Measurements from ENCODE around the gene PRKCQ.

The PRKCQ gene

DNA sequence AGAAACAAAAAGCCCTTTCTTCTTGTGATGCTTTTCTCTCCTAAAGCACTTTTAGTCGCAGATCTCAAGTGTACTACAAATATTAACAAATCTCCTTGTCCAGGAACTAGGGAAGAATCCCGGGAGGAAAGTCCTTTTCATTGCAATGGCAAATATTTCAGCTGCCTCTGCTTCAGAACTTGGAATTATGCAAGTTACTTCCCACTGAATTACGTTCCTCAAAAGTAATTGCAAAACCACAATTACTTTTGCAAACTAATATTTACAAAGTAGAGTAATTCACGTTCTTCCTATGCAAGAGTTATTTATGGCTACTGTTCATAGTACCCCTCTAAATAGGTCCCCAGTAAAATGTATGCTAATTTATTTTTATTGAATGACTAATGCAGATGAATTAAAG is 14.5 kb downstream of the PRKCQ start:
- no peak for DNase-seq

DNA sequence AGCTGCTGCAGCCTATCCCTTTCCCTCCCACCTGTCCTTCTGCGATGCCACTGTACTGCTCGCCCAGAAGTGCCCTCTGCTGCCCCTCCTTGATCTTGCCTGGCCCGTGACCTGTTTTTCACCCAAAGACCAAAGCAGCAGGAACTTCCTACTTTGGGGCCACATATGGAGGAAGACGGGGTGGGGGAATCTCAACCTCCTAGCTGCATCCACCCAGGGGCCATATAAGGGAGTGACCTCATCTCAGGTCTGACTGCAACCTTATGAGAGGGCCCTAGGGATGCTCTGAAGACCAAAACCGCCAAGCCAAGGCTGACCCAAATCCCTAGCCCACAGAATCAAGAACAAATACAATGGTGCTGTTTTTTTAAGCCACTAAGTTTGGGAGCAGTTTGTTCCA is 15.7 kb downstream of the PRKCQ start:
- DNase-seq, result no peak

GRCh38 chr10:6563731-6564130 is 16.3 kb downstream of the PRKCQ start:
- no peak for DNase-seq

GRCh38 chr10:6563075-6563474 is 17.0 kb downstream of the PRKCQ start:
- no peak for DNase-seq

GRCh38 chr10:6562221-6562620 is 17.9 kb downstream of the PRKCQ start:
- DNase-seq, result no peak

DNA sequence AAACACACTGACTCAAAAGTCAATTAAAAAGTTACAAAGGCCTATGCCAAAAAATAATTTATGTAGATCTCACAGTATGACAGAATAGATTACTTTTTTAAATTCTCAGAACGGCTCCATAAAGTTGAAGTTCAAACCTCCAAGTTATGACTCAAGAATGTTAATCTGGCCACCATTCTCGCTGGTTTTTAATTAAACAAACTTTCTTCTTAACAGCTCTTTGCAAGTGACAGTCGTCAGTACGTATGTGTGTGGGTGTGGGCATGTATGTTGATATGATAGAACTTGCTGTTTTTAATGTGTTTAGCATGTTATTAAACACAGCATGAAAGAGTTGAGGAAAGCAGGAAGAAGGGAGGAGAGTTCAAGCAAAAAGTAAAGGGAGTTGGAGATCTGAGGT is 18.5 kb downstream of the PRKCQ start:
- DNase-seq, result no peak

DNA sequence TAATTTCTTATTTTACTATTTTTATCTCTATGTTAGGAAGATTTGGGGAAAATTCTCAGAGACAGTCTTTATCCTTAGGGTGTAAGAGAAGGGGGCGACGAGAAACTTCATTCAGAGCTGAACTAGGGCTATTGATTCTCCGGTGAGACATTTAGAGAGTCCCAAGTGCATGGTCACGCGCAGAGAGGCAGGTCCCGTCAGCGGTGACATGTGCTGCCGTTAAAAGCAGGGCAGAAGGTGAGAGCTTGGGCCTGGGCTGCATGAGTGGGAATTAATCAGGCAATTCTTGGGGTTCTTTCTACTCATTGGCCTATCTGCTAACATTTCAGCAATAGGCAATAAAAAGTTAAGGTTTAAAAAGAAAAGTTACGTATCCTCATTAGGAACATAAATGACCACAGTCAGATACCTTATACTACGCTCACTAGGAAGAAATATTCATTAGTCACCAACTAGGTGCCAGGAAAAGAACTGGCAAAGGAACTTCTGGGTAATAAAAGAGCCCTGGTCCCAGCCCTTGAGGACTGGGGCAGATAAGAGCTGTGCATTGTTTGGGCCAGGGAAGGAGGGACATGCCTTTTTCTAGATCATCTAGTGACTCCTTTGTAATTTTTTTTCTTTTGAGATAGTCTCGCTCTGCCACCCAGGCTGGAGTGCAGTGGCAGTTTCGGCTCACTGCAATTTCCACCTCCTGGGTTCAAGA is 21.2 kb downstream of the PRKCQ start:
- DNase-seq, result no peak

DNA sequence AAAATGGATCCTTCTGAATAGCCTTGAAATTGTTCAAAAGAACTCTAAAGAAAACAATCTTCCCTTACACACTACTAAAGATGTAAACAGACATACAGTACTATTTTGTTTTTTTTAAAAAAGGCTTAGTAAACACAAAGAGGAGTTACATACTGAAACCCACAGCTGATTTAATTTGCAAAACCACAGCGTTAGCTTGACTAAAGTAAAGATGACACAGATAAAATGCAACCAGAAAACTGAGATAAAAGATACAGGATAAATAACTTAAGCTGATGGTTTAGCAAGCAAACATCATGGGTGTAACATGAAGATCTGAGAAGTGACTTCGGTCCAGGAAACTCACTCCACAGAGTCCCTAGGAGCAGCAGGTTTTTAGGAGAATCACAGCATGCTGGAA is 21.8 kb downstream of the PRKCQ start:
- DNase-seq, result no peak

DNA sequence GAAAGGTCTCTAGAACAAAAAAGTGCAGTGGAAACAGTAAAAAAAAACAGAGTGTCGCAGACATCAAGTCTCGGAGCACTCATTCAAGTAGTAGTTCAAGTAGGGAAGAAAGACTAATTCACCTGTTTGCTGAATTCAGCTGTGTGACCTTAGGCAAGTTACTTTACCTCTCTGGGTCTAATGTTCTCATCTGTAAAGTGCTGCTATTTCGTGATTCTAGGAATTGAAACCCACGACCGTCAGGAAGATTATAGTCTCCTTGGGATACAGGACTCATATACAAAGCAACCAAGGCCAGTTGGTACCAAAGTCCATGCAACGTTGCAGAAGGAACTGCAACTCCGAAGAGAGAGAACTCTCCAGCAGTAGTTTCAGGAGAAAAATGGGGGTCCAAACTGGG is 26.1 kb downstream of the PRKCQ start:
- DNase-seq, result no peak

GRCh38 chr10:6543431-6544005 is 36.6 kb downstream of the PRKCQ start:
- no peak for DNase-seq

DNA sequence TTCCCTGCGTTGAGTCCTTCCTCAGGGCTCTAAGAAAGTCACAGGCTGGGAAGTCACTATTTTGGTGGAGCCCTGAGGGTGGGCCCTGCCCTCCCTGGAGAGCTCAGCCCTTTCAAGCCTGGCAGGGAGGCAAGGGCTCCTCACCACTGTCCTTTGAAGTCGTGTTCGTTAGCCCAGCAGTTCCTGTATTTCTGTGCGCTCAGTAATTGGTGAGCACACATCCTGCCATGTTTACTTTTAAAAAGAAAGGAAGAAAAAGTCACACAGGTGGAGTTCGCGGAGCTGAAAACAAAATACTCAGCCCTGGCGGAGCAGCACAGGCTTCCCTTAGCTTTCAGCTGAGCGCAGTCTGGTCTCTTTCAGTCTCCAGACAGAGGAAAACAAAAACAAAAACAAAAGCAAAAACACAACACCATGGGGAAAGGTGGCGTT is 37.1 kb downstream of the PRKCQ start:
- no peak for DNase-seq

DNA sequence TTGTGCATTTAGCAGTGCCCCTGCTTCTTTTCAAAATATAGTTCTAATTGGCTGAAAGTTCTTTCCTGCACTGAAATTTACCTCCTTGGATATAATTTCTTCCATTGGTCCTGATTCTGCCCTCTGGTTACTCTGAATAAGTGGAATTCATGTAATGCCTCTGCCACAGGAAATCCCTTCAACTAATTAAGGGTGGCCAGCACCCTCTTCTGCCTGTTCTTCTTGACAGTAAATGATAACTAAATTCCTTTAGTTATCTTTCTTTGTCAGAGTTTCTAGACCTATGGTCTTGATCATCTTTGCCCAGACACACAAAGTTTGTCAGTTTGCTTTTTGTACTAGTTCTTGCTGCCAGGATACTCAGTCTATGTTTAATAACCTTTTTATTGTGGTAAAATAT is 40.2 kb downstream of the PRKCQ start:
- no peak for DNase-seq

DNA sequence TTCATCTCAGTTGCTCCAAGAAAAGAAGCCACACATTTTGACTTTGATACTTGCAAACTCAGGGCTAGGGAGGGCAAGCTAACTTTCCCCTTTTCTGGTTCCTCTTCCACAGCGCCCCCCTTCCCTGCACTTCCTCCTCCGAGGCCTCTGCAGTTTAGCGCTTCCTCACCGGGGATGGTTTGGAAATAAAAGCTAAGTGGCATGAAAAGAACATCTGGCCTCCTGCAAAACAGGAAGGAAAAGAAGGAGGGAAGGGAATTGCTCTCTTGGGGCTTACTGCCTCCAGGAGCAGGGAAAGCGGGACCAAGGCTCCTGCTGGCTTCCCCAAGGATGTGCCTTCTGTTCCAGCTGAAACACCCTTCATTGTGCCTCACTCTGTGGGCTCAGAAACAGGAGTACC is 42.3 kb downstream of the PRKCQ start:
- DNase-seq, result no peak

DNA sequence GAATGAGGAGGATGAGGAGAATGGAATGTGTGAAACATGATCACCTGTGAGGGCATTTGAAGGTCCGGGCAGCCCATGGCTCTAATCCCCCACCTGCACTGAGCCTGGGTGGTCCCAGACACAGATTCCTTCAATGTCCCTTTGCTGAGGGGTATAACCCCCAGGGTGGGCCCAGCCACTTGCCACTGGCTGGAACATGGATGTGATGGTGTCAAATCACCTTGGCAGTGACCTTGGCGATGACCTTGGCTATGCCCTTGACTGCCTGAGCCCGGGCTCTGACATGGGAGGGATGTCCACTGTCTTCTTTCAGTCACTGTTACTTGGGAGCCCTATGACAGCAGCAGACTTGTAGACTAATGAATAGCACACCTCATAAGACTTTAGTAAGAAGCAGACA is 44.0 kb downstream of the PRKCQ start:
- DNase-seq, result no peak

DNA sequence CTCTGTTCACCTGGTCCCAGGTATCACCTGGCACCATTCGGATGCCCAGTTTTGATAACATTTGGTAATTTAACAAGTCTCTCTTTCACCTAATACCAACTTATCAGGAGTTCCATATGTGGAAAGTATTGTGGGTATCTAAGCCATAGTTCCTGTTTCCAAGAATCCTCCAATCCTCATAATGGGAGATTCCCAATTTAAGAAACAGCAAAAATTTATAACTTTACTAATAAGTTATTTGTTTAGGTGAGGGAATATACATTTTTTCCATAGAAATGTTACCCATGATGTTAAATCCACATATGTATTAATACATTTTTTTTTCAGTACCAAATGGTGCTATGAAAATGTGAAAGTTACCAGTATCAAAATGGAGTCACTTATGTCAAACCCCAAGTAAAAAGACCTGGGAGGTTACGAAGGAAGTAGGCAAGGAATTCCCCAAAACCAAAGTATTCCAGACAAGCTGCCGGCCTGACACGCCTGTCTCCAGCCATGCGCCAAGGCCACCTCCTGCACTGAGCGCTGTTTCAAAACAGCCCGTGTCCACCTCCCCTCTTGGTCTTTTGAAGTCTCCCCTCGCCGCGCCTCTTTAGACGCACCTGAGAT is 44.8 kb downstream of the PRKCQ start:
- DNase-seq, result no peak

- DNase-seq, result no peak
Observed at GRCh38 chr10:6532321-6532720, 47.8 kb downstream of the PRKCQ start.

- DNase-seq, result no peak
Observed at GRCh38 chr10:6530966-6531365, 49.1 kb downstream of the PRKCQ start.

- no peak for DNase-seq
Observed at GRCh38 chr10:6530211-6530840, 49.8 kb downstream of the PRKCQ start.

DNA sequence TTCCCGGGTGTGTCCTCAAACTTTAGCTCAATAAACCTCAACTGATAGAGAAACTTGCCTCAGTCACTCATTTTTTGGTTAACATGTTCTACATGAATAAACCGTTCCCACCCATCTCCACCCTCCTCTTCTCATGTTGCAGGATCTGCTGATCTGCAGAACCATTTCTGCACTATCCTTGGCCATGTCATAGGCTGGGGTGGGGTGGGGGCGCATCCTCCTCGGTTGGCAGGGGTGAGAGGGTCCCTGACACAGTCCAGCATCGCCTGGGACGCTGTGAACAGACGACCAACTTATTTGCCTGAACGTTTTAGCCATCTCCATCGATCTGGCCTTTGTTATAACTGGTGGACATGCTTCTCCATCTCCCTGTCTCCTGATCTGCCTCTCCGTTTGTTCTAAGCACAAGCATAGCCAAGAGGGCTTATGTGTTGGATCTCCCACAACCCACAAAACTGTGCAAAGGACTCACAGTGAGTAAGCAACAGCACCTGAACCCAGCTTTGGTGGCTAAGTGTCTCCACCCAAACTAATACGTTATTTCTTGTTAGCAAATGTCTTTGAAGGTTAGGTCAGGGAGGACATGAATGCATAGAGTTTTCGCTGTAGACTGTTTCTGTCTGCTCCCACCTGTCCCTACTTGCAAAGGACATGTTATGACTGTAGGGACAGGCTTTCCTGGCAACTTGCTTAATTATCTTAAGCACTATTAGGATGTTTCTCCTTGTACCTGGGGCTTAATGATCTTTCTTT is 51.7 kb downstream of the PRKCQ start:
- DNase-seq, result no peak

DNA sequence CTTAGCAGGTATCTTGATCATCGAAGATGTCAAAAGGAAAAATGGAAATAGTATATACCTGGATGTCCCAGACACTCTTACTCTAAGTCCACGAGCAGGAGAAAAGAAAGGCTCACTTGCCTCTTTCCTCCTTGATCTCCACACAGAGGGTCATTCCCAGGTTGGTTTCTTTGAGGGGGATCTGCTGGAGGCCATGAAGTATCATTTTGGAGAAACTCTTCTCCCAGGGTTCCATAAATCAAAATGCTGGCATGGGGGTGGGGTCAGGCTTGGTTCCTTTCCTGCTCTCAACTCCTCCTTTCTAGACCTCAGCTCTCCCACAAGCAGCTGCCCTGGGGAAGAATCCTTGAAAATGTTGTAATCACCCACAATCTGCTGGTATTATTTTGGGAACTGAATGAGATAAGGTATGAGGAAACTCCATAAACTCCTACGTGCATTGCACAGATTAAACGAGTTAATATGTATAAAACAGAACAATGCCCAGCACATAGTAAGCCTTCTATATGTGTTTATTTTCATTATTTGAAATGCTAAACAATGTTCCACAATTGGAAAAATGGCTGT is 54.4 kb downstream of the PRKCQ start:
- DNase-seq, result no peak

DNA sequence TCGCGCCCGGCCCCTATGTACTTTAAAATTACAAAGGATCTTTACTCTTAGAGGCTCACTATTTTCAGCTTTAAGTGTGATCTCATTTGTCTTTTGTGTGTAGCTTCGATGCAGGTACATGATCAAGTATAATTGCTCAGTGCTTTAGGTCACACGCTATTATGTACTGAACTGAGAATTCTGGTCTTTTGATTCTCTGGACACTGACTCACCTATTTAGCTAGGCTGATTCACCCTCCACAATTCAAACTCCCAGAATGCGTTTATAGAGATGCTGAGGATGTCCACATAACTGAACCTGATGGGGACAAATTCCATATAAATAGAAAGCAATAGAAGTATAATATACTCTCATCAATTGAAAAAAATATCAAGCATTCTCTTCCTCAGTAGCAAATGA is 57.8 kb downstream of the PRKCQ start:
- DNase-seq, result no peak

GRCh38 chr10:6520138-6520537 is 59.9 kb downstream of the PRKCQ start:
- DNase-seq, result no peak

- no peak for DNase-seq
Observed at GRCh38 chr10:6518791-6519429, 61.2 kb downstream of the PRKCQ start.

All from amniotic stem cell (primary cell).